K562 (cell line): ENCODE measurements around the gene POLR2A. TPM values are rescaled to one million over a fixed set of nuclear protein-coding genes. Genes with fewer than 3 reads are reported as not detected.

Experiments used
- ARID1B ChIP-seq: fragments of 450-650 bp; IDR thresholded peaks from 2 replicates; pipeline ENCODE4 v1.6.1; 2016; ENCODE audit warnings: antibody characterized with exemption, mild to moderate bottlenecking, inconsistent platforms
- ATF1 ChIP-seq, 2 experiments: fragments of 450-650 bp in 1 of 2; IDR thresholded peaks; 2 replicates each; pipeline ENCODE4 v1.6.1; 2016; ENCODE audit warnings: missing compliant biosample characterization in 1 of 2, missing genetic modification characterization in 1 of 2
- GATAD2A ChIP-seq: fragments of 450-650 bp; IDR thresholded peaks from 2 replicates; pipeline ENCODE4 v1.6.1; 2017
- GTF2F1 ChIP-seq: IDR thresholded peaks from 2 replicates; pipeline ENCODE4 v1.6.1; 2011; ENCODE audit warnings: low read depth, low read length, improper control_type of control experiment
- HSF4 ChIP-seq: fragments of 250-450 bp; sonication (Bioruptor Pico); IDR thresholded peaks from 2 replicates; pipeline ENCODE4 v2.1.2; 2022; ENCODE audit warnings: mild to moderate bottlenecking, moderate library complexity, borderline replicate concordance
- LCOR ChIP-seq: sonication (generic); formaldehyde crosslinking; IDR thresholded peaks from 2 replicates; pipeline ENCODE4 v1.8.0; 2022; ENCODE audit warnings: mild to moderate bottlenecking, missing genetic modification reagents
- MIER1 ChIP-seq: fragments of 450-650 bp; IDR thresholded peaks from 2 replicates; pipeline ENCODE4 v1.6.1; 2016; ENCODE audit warnings: antibody characterized with exemption, mild to moderate bottlenecking, low read depth
- NFIC ChIP-seq: fragments of 450-650 bp; IDR thresholded peaks from 2 replicates; pipeline ENCODE4 v1.6.1; 2017; ENCODE audit warnings: mild to moderate bottlenecking, inconsistent platforms
- RAD51 ChIP-seq: fragments of 450-650 bp; IDR thresholded peaks from 2 replicates; pipeline ENCODE4 v1.7.1; 2016; ENCODE audit warnings: low read depth, mild to moderate bottlenecking, borderline replicate concordance
- RBFOX2 ChIP-seq: fragments of 200-400 bp; formaldehyde crosslinking; IDR thresholded peaks from 2 replicates; pipeline ENCODE4 v1.6.1; 2017; ENCODE audit warnings: low read depth, mild to moderate bottlenecking, low read length, moderate library complexity
- TEAD1 ChIP-seq, 2 experiments: fragments of 450-650 bp in 1 of 2; sonication (generic) in 1 of 2; formaldehyde crosslinking; IDR thresholded peaks; 2 replicates each; pipeline versions ENCODE4 v1.4.0 to v1.8.0; 2020 to 2022; ENCODE audit warnings: mild to moderate bottlenecking in 2 of 2, missing genetic modification reagents in 1 of 2
- ZBTB7A ChIP-seq: IDR thresholded peaks from 2 replicates; pipeline ENCODE4 v1.6.1; 2011; ENCODE audit warnings: low read depth, mild to moderate bottlenecking, low read length, moderate library complexity, borderline replicate concordance; ENCODE audit not compliant: control insufficient read depth
- ZFX ChIP-seq: sonication (generic); formaldehyde crosslinking; IDR thresholded peaks from 2 replicates; pipeline ENCODE4 v1.8.0; 2022; ENCODE audit warnings: mild to moderate bottlenecking, missing genetic modification reagents, moderate library complexity
- ZNF175 ChIP-seq: fragments of 200-800 bp; sonication (Bioruptor generic); IDR thresholded peaks from 2 replicates; pipeline ENCODE4 v1.6.1; 2016; ENCODE audit warnings: low read depth, mild to moderate bottlenecking, missing genetic modification characterization, missing compliant biosample characterization
- ZNF23 ChIP-seq: fragments of 250-450 bp; sonication (Bioruptor Pico); IDR thresholded peaks from 2 replicates; pipeline ENCODE4 v1.4.0; 2020; ENCODE audit warnings: mild to moderate bottlenecking
- ZNF444 ChIP-seq: fragments of 250-450 bp; sonication (Bioruptor Pico); IDR thresholded peaks from 2 replicates; pipeline ENCODE4 v1.4.0; 2020; ENCODE audit warnings: mild to moderate bottlenecking, moderate library complexity
- ZNF695 ChIP-seq: fragments of 450-650 bp; formaldehyde crosslinking; IDR thresholded peaks from 2 replicates; pipeline ENCODE4 v1.4.0; 2020; ENCODE audit warnings: mild to moderate bottlenecking, moderate library complexity
- polyA plus RNA-seq, 8 experiments: library from polyadenylated mRNA; depleted of rRNA in 4 of 8; stranded (reverse) in 5 of 8; unstranded in 3 of 8; fragments of >200 nt; fragmentation: Nextera tagmentation in 2 of 8; fragmentation: Illumina TruSeq in 1 of 8; extraction: Ambion mirVana in 2 of 8; extraction: Trizol in 1 of 8; gene quantifications; 2 replicates each; pipeline versions ENCODE4 v1.2.1 to v1.2.3, GENCODE V29; 2011 to 2014; ENCODE audit warnings: inconsistent platforms in 1 of 8, missing spikeins in 1 of 8
- total RNA-seq, 7 experiments: library from RNA; depleted of rRNA in 6 of 7; stranded (reverse); fragments of >200 nt in 6 of 7; fragmentation: Illumina TruSeq in 2 of 7; extraction: Trizol in 2 of 7; gene quantifications; 2 replicates each; pipeline versions ENCODE4 v1.2.1 to v1.2.3, GENCODE V29; 2011 to 2021; ENCODE audit warnings: low replicate concordance in 1 of 7

POLR2A gene
- total and polyA plus RNA-seq, 9 of the 15 experiments (the other 6 are each of a cell fraction or from before 2014, with no cell fraction given): 1.3 to 109 (median 12.4) TPM

DNA sequence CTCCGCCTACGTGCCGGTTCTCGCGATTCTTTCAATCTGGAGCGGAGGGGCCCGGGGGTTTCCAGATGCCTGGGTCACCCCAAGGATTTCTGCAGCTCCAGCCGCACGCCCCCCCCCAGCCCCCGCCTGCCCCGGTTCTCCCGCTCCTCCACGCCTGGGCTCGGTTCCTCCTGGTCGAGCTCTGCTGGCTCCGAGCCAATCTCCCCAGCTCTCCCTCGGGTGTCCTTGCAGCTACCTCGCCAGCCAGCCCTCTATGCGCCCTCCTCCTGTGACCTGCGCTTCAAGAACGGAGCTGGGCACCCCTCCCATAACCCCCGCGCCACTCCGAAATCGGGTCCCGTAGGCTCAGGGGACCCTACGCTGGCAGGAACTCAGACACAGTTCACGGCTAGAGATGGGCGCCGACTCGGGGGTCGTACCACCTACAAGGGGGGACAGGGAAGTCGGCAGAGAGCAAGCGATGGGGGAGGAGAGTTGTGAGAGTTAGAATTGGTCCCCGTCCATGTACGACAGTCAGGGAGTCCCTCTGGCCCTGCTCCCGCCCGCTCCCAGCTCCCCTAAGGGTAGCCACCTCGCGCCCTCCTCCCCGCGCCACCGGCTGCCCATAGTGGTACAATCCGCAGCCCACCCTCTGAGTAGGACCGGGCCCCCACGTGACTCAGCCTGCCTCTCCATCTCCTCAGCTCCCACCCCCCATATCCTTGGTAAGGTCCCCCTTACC is 43.9 kb upstream of the POLR2A start (continued):
- TF ChIP-seq HSF4 (CRISPR knock-in tag): no peak
- TF ChIP-seq RBFOX2: 0 out of 2 replicates have a peak, but pooled peaks have one; percentile 21
- no peak for TF ChIP-seq GTF2F1
- 0 out of 4 replicates have a peak, but pooled peaks of 1 of the 2 experiments have one; percentile 19 for TF ChIP-seq TEAD1 (CRISPR knock-in tag; IDR thresholded peaks at IDR 0.05)
- TF ChIP-seq GATAD2A: no peak
- no peak for TF ChIP-seq LCOR (CRISPR knock-in tag)
- TF ChIP-seq MIER1: no peak
- no peak for TF ChIP-seq ZNF23 (CRISPR knock-in tag)
- no peak for TF ChIP-seq ATF1 (CRISPR knock-in tag; IDR thresholded peaks at IDR 0.05)
- no peak for TF ChIP-seq ATF1 (tag; IDR thresholded peaks at IDR 0.05)
- TF ChIP-seq RAD51: peak; percentile 45; the same call in 1 of the 2 replicates
- TF ChIP-seq ZFX (CRISPR knock-in tag): peak; percentile 12; the same call in 1 of the 2 replicates
- TF ChIP-seq ZBTB7A: peak; percentile 45; the same call in 1 of the 2 replicates
- TF ChIP-seq ARID1B: no peak
- TF ChIP-seq ZNF444: no peak
- TF ChIP-seq NFIC: peak; percentile 92
- TF ChIP-seq ZNF175 (CRISPR knock-in tag): no peak
- no peak for TF ChIP-seq ZNF695
